IMR-90 (cell line): ENCODE data around the gene ATG10.

ENCODE experiments used
- BHLHE40 ChIP-seq: fragments of 150-350 bp; IDR thresholded peaks from 2 replicates; pipeline ENCODE4 v1.6.1; 2016; ENCODE audit warnings: mild to moderate bottlenecking, low read depth, low read length
- CEBPB ChIP-seq: IDR thresholded peaks from 2 replicates; pipeline ENCODE4 v1.6.1; 2012; ENCODE audit warnings: low read depth, low read length, improper control_type of control experiment
- CTCF ChIP-seq: conservative IDR thresholded peaks from 2 replicates; pipeline ENCODE4 v1.5.1; 2012; ENCODE audit warnings: mild to moderate bottlenecking, low read depth, low read length, improper control_type of control experiment
- ELK1 ChIP-seq: fragments of 150-350 bp; IDR thresholded peaks from 2 replicates; pipeline ENCODE4 v1.6.1; 2016; ENCODE audit warnings: low read depth, mild to moderate bottlenecking, low read length, moderate library complexity, borderline replicate concordance
- FOS ChIP-seq: fragments of 150-350 bp; IDR thresholded peaks from 2 replicates; pipeline ENCODE4 v1.6.1; 2016; ENCODE audit warnings: low read depth, low read length
- MAFK ChIP-seq: IDR thresholded peaks from 2 replicates; pipeline ENCODE4 v1.6.1; 2012; ENCODE audit warnings: low read depth, low read length, improper control_type of control experiment
- MXI1 ChIP-seq: IDR thresholded peaks from 2 replicates; pipeline ENCODE4 v1.6.1; 2012; ENCODE audit warnings: low read depth, mild to moderate bottlenecking, low read length, moderate library complexity, borderline replicate concordance
- POLR2A ChIP-seq: IDR thresholded peaks from 2 replicates; pipeline ENCODE4 v1.6.1; 2012; ENCODE audit warnings: mild to moderate bottlenecking, low read depth, low read length
- RAD21 ChIP-seq: IDR thresholded peaks from 2 replicates; pipeline ENCODE4 v1.6.1; 2012; ENCODE audit warnings: low read length, improper control_type of control experiment
- RFX5 ChIP-seq: IDR thresholded peaks from 2 replicates; pipeline ENCODE4 v1.8.0; 2012; ENCODE audit warnings: low read depth, mild to moderate bottlenecking, low read length, moderate library complexity
- SMC3 ChIP-seq: fragments of 150-350 bp; IDR thresholded peaks from 2 replicates; pipeline ENCODE4 v1.6.1; 2016; ENCODE audit warnings: low read depth, mild to moderate bottlenecking, antibody characterized with exemption, low read length, moderate library complexity

- TF ChIP-seq CTCF = no peak
- no peak for TF ChIP-seq POLR2A
- TF ChIP-seq RFX5 = no peak
- TF ChIP-seq BHLHE40 = no peak
- TF ChIP-seq CEBPB = no peak
- no peak for TF ChIP-seq MXI1
- TF ChIP-seq RAD21 = no peak
- TF ChIP-seq MAFK = no peak
- no peak for TF ChIP-seq FOS
- no peak for TF ChIP-seq ELK1
- no peak for TF ChIP-seq SMC3
These were observed 23.5 kb upstream of the ATG10 start for GRCh38 chr5:81948349-81948748.
